Stimulated activated CD4-positive, alpha-beta T cell treated with anti-CD3 and anti-CD28 coated beads, Interleukin-12 subunit alpha, Interleukin-12 subunit beta, amount 100 ng/mL, for 48 hours (primary cell): ENCODE results near the gene RAPGEF4.
"Not testable (repeated sequence)": the region's sequence is repeated elsewhere in the genome, so short reads cannot be mapped to it uniquely, and the experiment has no call there.

ENCODE experiments used
- DNase-seq, 3 donors: peaks; one replicate each; pipeline ENCODE4 v3.0.0-alpha.2; 2020; ENCODE audit warnings: low read depth in 2 of 3, low spot score in 1 of 3

The RAPGEF4 gene

DNA sequence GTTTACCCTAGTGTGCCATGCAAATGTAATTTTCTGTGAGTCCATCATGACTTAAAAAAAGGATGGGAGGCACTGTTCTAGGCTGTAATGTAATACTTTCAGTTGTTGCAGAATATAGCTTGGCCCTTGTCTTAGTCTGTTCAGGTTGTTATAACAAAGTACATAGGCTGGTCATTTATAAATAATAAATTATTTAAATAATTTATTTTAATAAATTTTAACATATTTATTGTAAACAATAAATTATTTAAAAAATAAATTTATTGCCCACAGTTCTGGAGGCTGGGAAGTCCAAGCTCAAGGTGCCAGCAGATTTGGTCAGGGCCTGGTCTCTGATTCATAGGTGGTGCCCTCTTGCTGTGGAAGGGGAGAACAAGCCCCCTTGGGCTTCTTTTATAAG is 35.2 kb downstream of the RAPGEF4 start:
- no peak for DNase-seq

GRCh38 chr2:172772633-172773032 is 37.0 kb downstream of the RAPGEF4 start:
- no peak for DNase-seq

DNA sequence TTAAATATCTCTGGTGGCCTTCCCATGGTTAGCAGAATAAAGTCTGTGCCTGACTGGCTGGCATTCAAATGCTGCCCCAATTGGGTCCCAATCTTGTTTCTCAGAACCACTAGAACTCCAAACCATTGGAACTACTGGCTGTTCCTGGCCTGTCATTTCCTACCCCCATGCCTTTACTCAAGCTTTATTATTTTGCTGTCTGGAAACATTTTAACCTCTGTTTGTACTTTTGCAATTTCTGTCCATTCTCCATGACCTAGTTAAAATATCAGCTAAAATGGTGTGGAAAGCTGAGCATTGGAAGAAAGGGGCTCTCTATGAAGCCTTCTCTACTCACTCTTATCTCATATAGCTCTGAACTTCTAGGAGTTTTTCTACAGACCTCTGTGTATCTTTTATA is 38.7 kb downstream of the RAPGEF4 start:
- DNase-seq = no peak

GRCh38 chr2:172775319-172775718 is 39.7 kb downstream of the RAPGEF4 start:
- no peak for DNase-seq

GRCh38 chr2:172777431-172777830 is 41.8 kb downstream of the RAPGEF4 start:
- no peak for DNase-seq

- no peak for DNase-seq
Observed at GRCh38 chr2:172782506-172783164, 47.0 kb downstream of the RAPGEF4 start.

- no peak for DNase-seq
Observed at GRCh38 chr2:172783165-172783898, 47.7 kb downstream of the RAPGEF4 start.

- no peak for DNase-seq
Observed at GRCh38 chr2:172788871-172789270, 53.2 kb downstream of the RAPGEF4 start.

DNA sequence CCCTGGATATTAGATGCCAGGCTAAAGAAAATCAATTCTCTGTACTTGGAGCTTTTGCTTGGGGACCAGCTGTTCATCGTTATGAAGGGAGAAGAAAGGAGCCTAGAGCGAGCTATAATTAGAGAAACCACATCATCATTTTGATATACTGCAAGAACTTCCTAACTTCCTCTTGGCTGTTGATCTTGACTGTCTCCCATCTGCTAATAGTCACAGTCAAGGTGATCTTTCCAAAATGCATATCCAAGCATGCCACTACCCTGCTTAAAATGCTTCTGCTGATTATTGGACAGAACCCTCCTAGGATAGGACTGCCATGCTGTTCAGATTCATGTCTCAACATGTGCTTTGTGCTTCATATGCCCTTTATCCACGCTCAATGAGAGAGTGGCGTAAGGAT is 54.8 kb downstream of the RAPGEF4 start:
- DNase-seq = no peak

GRCh38 chr2:172791953-172792352 is 56.3 kb downstream of the RAPGEF4 start:
- no peak for DNase-seq

DNA sequence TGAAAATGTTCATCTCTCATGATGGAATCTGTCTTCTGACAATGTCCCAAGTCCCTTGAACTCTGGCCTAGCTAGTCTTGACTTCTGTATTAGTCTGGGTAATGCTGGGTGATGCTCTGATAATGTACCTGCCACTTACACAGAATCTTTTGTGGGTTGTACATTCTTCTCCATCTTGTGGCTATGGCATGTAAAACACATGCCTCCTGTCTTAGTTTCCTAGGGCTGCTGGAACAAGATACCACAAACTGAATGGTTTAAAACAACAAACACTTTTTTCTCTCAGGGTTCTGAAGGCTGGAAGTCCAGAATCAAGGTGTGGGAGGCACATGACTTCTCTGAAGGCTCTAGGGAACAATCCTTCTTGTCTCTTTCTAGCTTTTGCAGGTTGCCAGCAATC is 57.1 kb downstream of the RAPGEF4 start:
- DNase-seq = no peak

GRCh38 chr2:172803308-172803707 is 67.7 kb downstream of the RAPGEF4 start:
- DNase-seq = not testable (repeated sequence)

DNA sequence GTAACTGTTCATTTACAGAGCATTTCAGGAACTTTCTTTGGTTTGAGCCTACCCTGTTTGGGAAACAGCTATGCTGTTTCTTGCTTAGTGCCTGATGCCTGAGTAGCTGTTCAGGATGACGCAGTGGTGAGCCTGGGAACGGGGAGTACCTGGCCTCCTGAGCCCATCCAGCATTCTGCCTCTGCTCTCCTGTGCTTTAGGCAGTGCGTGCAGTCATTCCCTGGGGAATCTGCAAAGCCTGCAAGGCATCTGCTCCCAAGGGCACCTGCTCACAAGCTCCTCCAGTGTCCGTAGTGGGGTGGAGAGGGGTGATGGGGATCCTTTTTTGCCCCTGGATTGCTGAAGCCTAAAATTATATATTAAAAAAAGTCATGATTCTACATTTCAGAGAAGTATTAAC is 68.8 kb downstream of the RAPGEF4 start:
- no peak for DNase-seq

DNA sequence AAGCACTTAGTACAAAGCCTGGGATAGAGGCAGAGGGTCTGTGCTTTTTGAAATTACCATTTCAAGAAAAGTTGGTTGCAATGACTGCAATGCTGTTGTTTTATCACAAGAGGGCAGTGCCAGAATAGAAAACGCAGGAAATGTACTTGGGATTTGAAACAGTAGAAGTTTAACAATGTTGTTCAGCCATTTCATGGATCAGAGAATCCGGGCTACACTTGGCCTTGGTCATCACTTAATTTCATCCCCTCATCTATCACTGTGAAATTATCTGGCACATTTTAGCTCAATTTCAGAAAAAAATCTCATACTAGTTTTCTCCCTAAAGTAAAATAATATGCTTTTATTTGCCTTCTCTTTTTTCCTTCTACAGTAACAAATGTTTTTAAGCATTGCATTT is 70.8 kb downstream of the RAPGEF4 start:
- DNase-seq = peak in 1 of 3 donors; percentile 19

- no peak for DNase-seq
Observed at GRCh38 chr2:172806996-172807395, 71.4 kb downstream of the RAPGEF4 start.

GRCh38 chr2:172808156-172808555 is 72.5 kb downstream of the RAPGEF4 start:
- no peak for DNase-seq

GRCh38 chr2:172811027-172811426 is 75.4 kb downstream of the RAPGEF4 start:
- no peak for DNase-seq

DNA sequence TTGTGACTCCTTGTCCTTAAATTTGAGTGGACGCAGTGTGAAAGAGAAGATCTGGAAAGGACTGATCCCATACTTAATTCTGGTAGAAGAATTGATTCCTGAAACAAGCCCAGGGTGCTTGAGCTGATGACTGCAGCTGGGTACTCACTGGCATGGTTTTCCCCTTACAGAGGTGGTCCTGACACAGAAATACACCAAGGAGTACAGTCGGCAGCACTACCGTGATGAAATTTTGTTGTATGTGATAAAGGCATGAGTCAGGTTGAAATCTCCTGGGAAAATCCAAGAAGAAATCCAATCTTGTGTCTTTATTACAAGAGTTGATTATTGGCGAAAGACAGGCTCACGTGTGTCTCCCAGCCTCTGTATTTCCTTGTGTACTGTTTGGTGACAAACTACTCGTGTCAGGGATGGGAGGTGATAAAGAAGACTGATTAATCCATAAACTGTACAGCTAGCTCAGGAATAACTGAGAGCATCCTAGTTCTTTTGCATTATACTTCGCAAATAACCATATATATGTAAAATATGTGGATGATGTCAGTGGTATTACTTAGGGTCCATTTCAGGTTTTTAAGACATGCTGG is 76.6 kb downstream of the RAPGEF4 start:
- no peak for DNase-seq

DNA sequence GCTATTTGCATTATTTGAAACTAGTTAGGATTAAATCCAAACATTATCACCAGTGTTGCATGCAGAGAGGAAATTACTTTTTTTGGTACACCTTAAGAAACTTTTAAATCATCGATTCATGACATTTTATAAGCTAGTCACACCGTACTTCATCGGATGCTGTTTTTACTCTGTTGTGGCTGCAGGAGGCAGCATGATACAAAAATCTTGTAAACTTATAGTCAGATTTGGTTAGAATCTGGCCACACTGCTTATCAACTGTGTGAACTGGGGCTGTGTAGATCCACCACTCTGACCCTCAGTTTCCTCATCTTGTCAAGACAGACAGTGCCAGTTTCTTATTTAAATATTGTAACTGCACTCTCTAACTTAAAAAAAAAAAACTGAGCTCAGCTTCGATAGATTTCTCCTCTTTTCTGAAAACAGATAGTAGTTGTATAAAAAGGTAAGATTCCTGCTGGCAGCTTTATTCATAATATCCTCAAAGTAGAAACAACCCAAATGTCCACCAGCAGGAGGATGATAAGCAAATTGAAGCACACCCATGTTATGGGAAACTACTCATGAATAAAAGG is 77.8 kb downstream of the RAPGEF4 start:
- no peak for DNase-seq

DNA sequence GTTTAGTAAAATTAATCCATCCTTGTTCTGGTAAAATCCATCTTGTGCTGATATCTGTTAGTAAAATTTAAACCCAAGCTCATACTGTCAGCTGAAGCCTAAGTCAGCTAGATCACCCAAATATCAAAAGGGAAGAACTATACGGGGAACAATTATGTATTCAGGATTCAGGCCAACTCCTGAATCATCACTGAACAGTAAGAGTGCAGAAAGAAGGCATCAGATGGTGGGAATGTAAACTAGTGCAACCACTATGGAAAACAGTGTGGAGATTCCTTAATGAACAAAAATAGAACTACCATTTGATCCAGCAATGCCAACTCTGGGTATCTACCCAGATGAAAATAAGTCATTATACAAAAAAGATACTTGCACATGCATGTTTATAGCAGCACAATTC is 81.8 kb downstream of the RAPGEF4 start:
- no peak for DNase-seq

- no peak for DNase-seq
Observed at GRCh38 chr2:172819943-172820342, 84.3 kb downstream of the RAPGEF4 start.
